SU-DHL-6 (cell line): ENCODE measurements around the gene ASB2.

Experiments used
- H2AFZ ChIP-seq: fragments of 200-600 bp; sonication (generic); 2 replicates; pipeline ENCODE4 v1.6.1; 2014; ENCODE audit warnings: low read depth, mild to moderate bottlenecking, moderate library complexity, mixed read lengths, antibody characterized with exemption, low read length; ENCODE audit not compliant: severe bottlenecking
- H3F3A ChIP-seq: fragments of 200-600 bp; shearing (Covaris generic); 2 replicates; pipeline ENCODE4 v1.6.0; 2016; ENCODE audit warnings: antibody characterized with exemption, mild to moderate bottlenecking; ENCODE audit not compliant: insufficient read depth
- H3K27ac ChIP-seq: fragments of 200-600 bp; sonication (generic); 2 replicates; pipeline ENCODE4 v1.5.1; 2016; ENCODE audit warnings: low read depth, mild to moderate bottlenecking, low read length, moderate library complexity, mixed read lengths
- H3K27me3 ChIP-seq: fragments of 200-600 bp; sonication (generic), shearing (Covaris generic); 2 replicates; pipeline ENCODE4 v1.6.0; 2014; ENCODE audit warnings: mild to moderate bottlenecking, low read length
- H3K36me3 ChIP-seq: fragments of 200-600 bp; sonication (generic); 2 replicates; pipeline ENCODE4 v1.6.1; 2014; ENCODE audit warnings: mild to moderate bottlenecking, low read length, mixed read lengths
- H3K4me2 ChIP-seq: fragments of 300-600, 200-600 bp; shearing (Covaris generic), sonication (generic); 2 replicates; pipeline ENCODE4 v1.6.0; 2014; ENCODE audit warnings: low read length, low read depth, mild to moderate bottlenecking; ENCODE audit not compliant: poor library complexity, severe bottlenecking
- H3K4me3 ChIP-seq: fragments of 200-600 bp; sonication (generic); 2 replicates; pipeline ENCODE4 v1.5.1; 2014; ENCODE audit warnings: antibody characterized with exemption, low read length, mild to moderate bottlenecking, mixed read lengths; ENCODE audit not compliant: insufficient read depth, poor library complexity, severe bottlenecking
- H3K79me2 ChIP-seq: fragments of 200-600 bp; sonication (generic); 2 replicates; pipeline ENCODE4 v1.6.1; 2014; ENCODE audit warnings: mild to moderate bottlenecking, low read length, moderate library complexity; ENCODE audit not compliant: insufficient read depth
- H3K9ac ChIP-seq: fragments of 200-600 bp; sonication (generic); 2 replicates; pipeline ENCODE4 v1.7.0; 2014; ENCODE audit warnings: mild to moderate bottlenecking, low read length
- H3K9me2 ChIP-seq: fragments of 200-600 bp; sonication (generic); replicated peaks from 2 replicates; pipeline ENCODE4 v1.6.1; 2014; ENCODE audit warnings: low read length; ENCODE audit not compliant: insufficient read depth
- H3K9me3 ChIP-seq: fragments of 200-600 bp; sonication (generic); 2 replicates; pipeline ENCODE4 v1.6.1; 2014; ENCODE audit warnings: low read length, mixed read lengths; ENCODE audit not compliant: insufficient read depth
- H4K20me1 ChIP-seq: fragments of 200-600 bp; sonication (generic); 2 replicates; pipeline ENCODE4 v1.6.1; 2014; ENCODE audit warnings: low read depth, mild to moderate bottlenecking, antibody characterized with exemption, low read length, moderate library complexity, mixed read lengths
- CTCF ChIP-seq: fragments of 200-600 bp; sonication (generic); IDR thresholded peaks from one replicate; pipeline ENCODE4 v1.5.1; 2017; ENCODE audit warnings: antibody characterized with exemption, mild to moderate bottlenecking, low read length, moderate library complexity; ENCODE audit not compliant: insufficient read depth, poor library complexity, severe bottlenecking
- EZH2phosphoT487 ChIP-seq: fragments of 200-600 bp; sonication (generic), shearing (Covaris generic); conservative IDR thresholded peaks from 2 replicates; pipeline ENCODE4 v1.6.1; 2018; ENCODE audit warnings: mild to moderate bottlenecking, antibody characterized with exemption, low read length, moderate library complexity, mixed read lengths

ASB2 gene

GRCh38 chr14:94016446-94016976 is 40.1 kb upstream of the ASB2 start:
- H3K4me2 ChIP-seq = no peak overlapping the region
- no peaks in the 10 kb centered on the region for H3F3A ChIP-seq
- no peak overlapping the region for H3K27ac ChIP-seq
- TF ChIP-seq CTCF = no peak
- TF ChIP-seq EZH2phosphoT487 = no peak
- H3K4me3 ChIP-seq = no peak overlapping the region
- no peaks in the 10 kb centered on the region for H3K27me3 ChIP-seq
- no peaks in the 10 kb centered on the region for H3K36me3 ChIP-seq
- no peaks in the 10 kb centered on the region for H3K9me2 ChIP-seq
- no peaks in the 10 kb centered on the region for H3K79me2 ChIP-seq
- no peaks in the 10 kb centered on the region for H3K9me3 ChIP-seq
- H3K9ac ChIP-seq = no peak overlapping the region
- H4K20me1 ChIP-seq = no peaks in the 10 kb centered on the region
- H2AFZ ChIP-seq = no peak overlapping the region

GRCh38 chr14:94015223-94015622 is 38.9 kb upstream of the ASB2 start:
- Histone ChIP-seq H3K9me3 (no peaks in the 10 kb centered on the region), H3K9ac (no peak overlapping the region), H3K4me2 (no peak overlapping the region), H3K27ac (no peak overlapping the region), H3K79me2 (no peaks in the 10 kb centered on the region), H3F3A (no peaks in the 10 kb centered on the region), H3K4me3 (no peak overlapping the region), H3K27me3 (no peaks in the 10 kb centered on the region), H2AFZ (no peak overlapping the region), H3K36me3 (no peaks in the 10 kb centered on the region), H3K9me2 (no peaks in the 10 kb centered on the region), H4K20me1 (no peaks in the 10 kb centered on the region)
- TF ChIP-seq EZH2phosphoT487 (no peak), CTCF (no peak)

GRCh38 chr14:94014382-94014781 is 38.0 kb upstream of the ASB2 start:
- no peaks in the 10 kb centered on the region for H3K9me2 ChIP-seq
- H3K27me3 ChIP-seq = no peaks in the 10 kb centered on the region
- H3K4me3 ChIP-seq = no peak overlapping the region
- H4K20me1 ChIP-seq = no peaks in the 10 kb centered on the region
- no peaks in the 10 kb centered on the region for H3K36me3 ChIP-seq
- no peak overlapping the region for H3K4me2 ChIP-seq
- H3K27ac ChIP-seq = no peak overlapping the region
- H2AFZ ChIP-seq = no peak overlapping the region
- no peaks in the 10 kb centered on the region for H3K79me2 ChIP-seq
- TF ChIP-seq CTCF (no peak), EZH2phosphoT487 (no peak)
- H3K9ac ChIP-seq = no peak overlapping the region
- H3K9me3 ChIP-seq = no peaks in the 10 kb centered on the region
- no peaks in the 10 kb centered on the region for H3F3A ChIP-seq

- peak overlapping the region; percentile 18 for H3K4me2 ChIP-seq
- H3K9ac ChIP-seq = no peak overlapping the region
- H3K27ac ChIP-seq = no peak overlapping the region
- H3K79me2 ChIP-seq = no peaks in the 10 kb centered on the region
- no peaks in the 10 kb centered on the region for H3K9me2 ChIP-seq
- H3K36me3 ChIP-seq = no peaks in the 10 kb centered on the region
- H3F3A ChIP-seq = no peaks in the 10 kb centered on the region
- H4K20me1 ChIP-seq = no peaks in the 10 kb centered on the region
- H3K9me3 ChIP-seq = no peaks in the 10 kb centered on the region
- no peaks in the 10 kb centered on the region for H3K27me3 ChIP-seq
- H2AFZ ChIP-seq = no peak overlapping the region
- TF ChIP-seq EZH2phosphoT487 (no peak), CTCF (no peak)
- no peak overlapping the region for H3K4me3 ChIP-seq
Measured at GRCh38 chr14:94011795-94012194, 35.4 kb upstream of the ASB2 start.
